ENCODE measurements around the gene DHRS3. TPM values are rescaled to one million over a fixed set of nuclear protein-coding genes. Genes with fewer than 3 reads are reported as not detected.

Gene DHRS3
- polyA plus RNA-seq, 1 of the 3 experiments (the other 2 are of a cell fraction): 44.8 TPM

DNA sequence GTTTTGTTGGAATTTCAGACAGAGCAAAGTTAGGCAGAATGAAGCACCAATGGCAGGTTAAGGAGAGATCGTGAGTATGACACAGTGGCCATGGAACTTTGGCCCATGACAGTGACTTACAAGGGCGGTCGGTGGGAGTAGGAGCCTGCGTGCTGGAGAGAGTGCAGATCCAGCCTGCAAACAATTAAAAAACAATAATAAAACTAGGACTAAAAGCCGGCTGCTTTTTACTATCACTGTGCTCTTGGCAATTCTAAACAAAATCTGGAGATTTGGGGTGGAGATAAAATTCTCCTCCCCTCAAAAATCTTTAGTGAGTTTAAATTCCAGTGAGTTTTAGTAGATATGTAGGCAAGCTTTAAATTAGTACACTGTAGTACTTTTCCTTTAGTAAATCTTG is 96.9 kb downstream of the DHRS3 start:
- H3K4me3 ChIP-seq (ENCODE audit: low read depth in 2 of 2, low read length in 1 of 2): no peak overlapping the region
- no peaks in the 10 kb centered on the region for H3F3A ChIP-seq (replicated peaks; ENCODE audit: insufficient read depth)
- no peak overlapping the region; the same call in 1 of the 2 replicates for H2AFZ ChIP-seq (ENCODE audit: low read depth)
- H3K27me3 ChIP-seq (ENCODE audit: insufficient read depth): no peaks in the 10 kb centered on the region
- POLR2A ChIA-PET: no interaction called here
- H3K79me2 ChIP-seq (ENCODE audit: insufficient read depth): no peaks in the 10 kb centered on the region
- no peak overlapping the region for H3K4me2 ChIP-seq
- WGBS (ENCODE audit: low lambda C conversion rate): 36% methylated on average over 5 of the region's 5 CpGs
- CTCF ChIA-PET: interaction anchor here (0.8 to 1.2 kb wide), 2 partner anchors 18 to 206 kb away, joined by 4 read pairs; no protein-coding TSS in a partner anchor
- no peaks in the 10 kb centered on the region for H4K20me1 ChIP-seq (ENCODE audit: insufficient read depth)
- TF ChIP-seq TCF12 (IDR thresholded peaks at IDR 0.05) (no peak), TEAD4 (IDR thresholded peaks at IDR 0.05; ENCODE audit: borderline replicate concordance, insufficient read depth) (no peak), CHD2 (IDR thresholded peaks at IDR 0.05; ENCODE audit: low read length, partially characterized antibody) (peak; percentile 9), MXI1 (IDR thresholded peaks at IDR 0.05; ENCODE audit: low read depth, low read length) (peak; percentile 23; the same call in 1 of the 2 replicates), EP300 (IDR thresholded peaks at IDR 0.05; ENCODE audit: borderline replicate concordance in 1 of 2, low read depth in 1 of 2, low read length in 1 of 2) (peak in 1 of 2 experiments; percentile 44; a peak in 1 of 4 replicates), RAD21 (IDR thresholded peaks at IDR 0.05; ENCODE audit: low read length) (no peak), YY1 (IDR thresholded peaks at IDR 0.05; ENCODE audit: low read depth) (no peak)
- DNase-seq: peak; percentile 73
- peaks cover 0 to 8% of the 10 kb centered on the region in 2 experiments; a peak in 1 of 4 replicates for H3K4me1 ChIP-seq (ENCODE audit: control insufficient read depth in 1 of 2, insufficient read depth in 2 of 2, low read depth in 1 of 2, low read length in 1 of 2)
- H3K9ac ChIP-seq: no peak overlapping the region
- H3K36me3 ChIP-seq (replicated peaks in 1 of 2; ENCODE audit: control insufficient read depth in 1 of 2, insufficient read depth in 2 of 2, low read length in 1 of 2): no peaks in the 10 kb centered on the region
- peak overlapping the region in 1 of 2 experiments; percentile 30; a peak in 1 of 4 replicates for H3K27ac ChIP-seq (ENCODE audit: low read depth in 2 of 2, low read length in 1 of 2)
- no peaks in the 10 kb centered on the region for H3K9me2 ChIP-seq
- no peaks in the 10 kb centered on the region for H3K9me3 ChIP-seq

DNA sequence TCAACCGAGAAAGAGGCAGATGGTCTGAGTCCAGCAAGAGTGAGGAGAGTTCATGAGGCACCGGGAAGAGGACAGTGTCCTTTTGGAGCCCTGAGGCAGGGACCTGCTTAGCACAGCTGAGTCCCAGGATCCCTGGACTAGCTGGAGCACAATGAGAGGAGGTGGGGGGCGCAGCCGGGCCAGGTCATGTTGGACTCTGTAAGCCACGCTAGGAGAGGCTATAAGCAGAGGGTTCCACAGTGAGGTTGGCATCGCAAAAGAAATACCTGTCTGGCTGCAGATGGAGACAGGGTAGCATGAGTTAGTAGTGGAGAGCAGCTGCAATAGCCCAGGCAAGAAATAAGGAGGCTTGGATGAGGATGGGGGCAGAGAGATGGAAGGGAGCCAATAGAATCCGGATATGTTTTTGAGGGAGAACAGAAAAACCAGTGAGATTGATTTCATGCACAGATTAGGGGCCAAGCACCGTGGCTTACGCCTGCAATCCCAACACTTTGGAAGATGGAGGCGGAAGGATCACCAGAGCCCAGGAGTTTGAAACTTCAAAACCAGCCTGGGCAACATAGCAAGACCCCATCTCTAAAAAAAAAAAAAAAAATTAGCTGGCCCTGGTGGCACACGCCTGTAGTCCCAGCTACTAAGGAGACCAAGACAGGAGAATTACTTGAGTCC is 98.2 kb downstream of the DHRS3 start:
- H3K9me3 ChIP-seq: no peaks in the 10 kb centered on the region
- H3K9ac ChIP-seq: no peak overlapping the region
- no peaks in the 10 kb centered on the region for H3K36me3 ChIP-seq (replicated peaks in 1 of 2; ENCODE audit: control insufficient read depth in 1 of 2, insufficient read depth in 2 of 2, low read length in 1 of 2)
- H3K27ac ChIP-seq (ENCODE audit: low read depth in 2 of 2, low read length in 1 of 2): no peak overlapping the region
- DNase-seq: no peak
- no peaks in the 10 kb centered on the region for H3K79me2 ChIP-seq (ENCODE audit: insufficient read depth)
- H3F3A ChIP-seq (replicated peaks; ENCODE audit: insufficient read depth): no peaks in the 10 kb centered on the region
- H3K27me3 ChIP-seq (ENCODE audit: insufficient read depth): no peaks in the 10 kb centered on the region
- H3K9me2 ChIP-seq: no peaks in the 10 kb centered on the region
- no peaks in the 10 kb centered on the region for H4K20me1 ChIP-seq (ENCODE audit: insufficient read depth)
- 92% methylated on average over 11 of the region's 11 CpGs for WGBS (ENCODE audit: low lambda C conversion rate)
- TF ChIP-seq EP300 (IDR thresholded peaks at IDR 0.05; ENCODE audit: borderline replicate concordance in 1 of 2, low read depth in 1 of 2, low read length in 1 of 2) (no peak), YY1 (IDR thresholded peaks at IDR 0.05; ENCODE audit: low read depth) (no peak), GATA2 (CRISPR knock-in tag; IDR thresholded peaks at IDR 0.05) (no peak), ELF1 (IDR thresholded peaks at IDR 0.05) (no peak), SIN3A (IDR thresholded peaks at IDR 0.05; ENCODE audit: borderline replicate concordance, low read depth, low read length) (no peak), MAX (IDR thresholded peaks at IDR 0.05; ENCODE audit: low read depth) (no peak)
- TF ChIP-seq, protein P1, sequence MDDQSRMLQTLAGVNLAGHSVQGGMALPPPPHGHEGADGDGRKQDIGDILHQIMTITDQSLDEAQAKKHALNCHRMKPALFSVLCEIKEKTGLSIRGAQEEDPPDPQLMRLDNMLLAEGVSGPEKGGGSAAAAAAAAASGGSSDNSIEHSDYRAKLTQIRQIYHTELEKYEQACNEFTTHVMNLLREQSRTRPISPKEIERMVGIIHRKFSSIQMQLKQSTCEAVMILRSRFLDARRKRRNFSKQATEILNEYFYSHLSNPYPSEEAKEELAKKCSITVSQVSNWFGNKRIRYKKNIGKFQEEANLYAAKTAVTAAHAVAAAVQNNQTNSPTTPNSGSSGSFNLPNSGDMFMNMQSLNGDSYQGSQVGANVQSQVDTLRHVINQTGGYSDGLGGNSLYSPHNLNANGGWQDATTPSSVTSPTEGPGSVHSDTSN (IDR thresholded peaks at IDR 0.05): no peak
- ChIA-PET CTCF (interaction anchor here (0.7 kb wide), 1 partner anchor 34 kb away, joined by 3 read pairs; no protein-coding TSS in a partner anchor), POLR2A (no interaction called here)
- H3K4me3 ChIP-seq (ENCODE audit: low read depth in 2 of 2, low read length in 1 of 2): no peak overlapping the region
- no peak overlapping the region for H2AFZ ChIP-seq (ENCODE audit: low read depth)
- H3K4me1 ChIP-seq (ENCODE audit: control insufficient read depth in 1 of 2, insufficient read depth in 2 of 2, low read depth in 1 of 2, low read length in 1 of 2): peaks cover 0 to 8% of the 10 kb centered on the region in 2 experiments; a peak in 1 of 4 replicates
- H3K4me2 ChIP-seq: no peak overlapping the region
